HCT116 (cell line): Measurements from ENCODE around the gene WNT3A. TPM values are rescaled to one million over a fixed set of nuclear protein-coding genes. Genes with fewer than 3 reads are reported as not detected.

Experiments used
- ATAC-seq: fragments of 200-7000 bp; cut with Tn5 transposase; 2 replicates; pipeline ENCODE4 v1.9.1; 2020; ENCODE audit warnings: mild to moderate bottlenecking, moderate library complexity
- BruUV-seq: library from RNA; stranded (reverse); fragments of 400-500 nt; replicated peaks from 2 replicates; lab custom pipeline; 2021; lab: Mats Ljungman, UMichigan
- CTCF ChIA-PET: fragments of 300-600 bp; sonication (Branson Sonifier 250); formaldehyde crosslinking; loops from one replicate; lab custom pipeline; 2021; ENCODE audit warnings: antibody characterized with exemption; lab: Charles Lee
- POLR2A ChIA-PET: fragments of 300-600, 350-600 bp; sonication (Branson Sonifier 250); formaldehyde crosslinking; loops from one replicate; lab custom pipeline; 2021; ENCODE audit warnings: antibody characterized with exemption; lab: Charles Lee
- RAD21 ChIA-PET, 2 experiments: fragments of 300-600 bp; sonication (Branson Sonifier 250); formaldehyde crosslinking; loops; one replicate each; lab custom pipeline; 2023; ENCODE audit warnings: low total read pairs in 2 of 2; ENCODE audit not compliant: uncharacterized antibody in 2 of 2, unreplicated experiment in 2 of 2, low non-redundant PET in 1 of 2; lab: Charles Lee
- DNase-seq: peaks from one replicate; pipeline ENCODE4 v3.0.0-alpha.2; 2010; ENCODE audit warnings: low read depth, low spot score
- H2AFZ ChIP-seq: fragments of 200-600 bp; shearing (Covaris generic), sonication (generic); 2 replicates; pipeline ENCODE4 v1.6.1; 2017; ENCODE audit warnings: low read depth, mixed run types, mixed read lengths, antibody characterized with exemption, low read length; ENCODE audit not compliant: poor library complexity, severe bottlenecking
- H3K27ac ChIP-seq: 2 replicates; pipeline ENCODE4 v1.5.1; 2012; ENCODE audit warnings: low read depth, low read length
- H3K27me3 ChIP-seq: fragments of 200-600 bp; sonication (generic); 2 replicates; pipeline ENCODE4 v1.6.1; 2016; ENCODE audit warnings: mixed run types, low read length, mixed read lengths; ENCODE audit not compliant: insufficient read depth
- H3K36me3 ChIP-seq, 2 experiments: fragments of 200-500 bp in 1 of 2; fragments of 200-600 bp in 1 of 2; sonication (Bioruptor generic) in 1 of 2; sonication (generic) in 1 of 2; 2 replicates each; pipeline versions ENCODE4 v1.5.1 to v1.6.1; 2014 to 2016; ENCODE audit warnings: low read length in 2 of 2, inconsistent platforms in 1 of 2, mixed read lengths in 1 of 2, mixed run types in 1 of 2; ENCODE audit not compliant: insufficient read depth in 2 of 2, control insufficient read depth in 1 of 2
- H3K4me1 ChIP-seq, 2 experiments: fragments of 200-600 bp in 1 of 2; sonication (generic) in 1 of 2; 2 replicates each; pipeline versions ENCODE4 v1.5.1 to v1.6.1; 2012 to 2017; ENCODE audit warnings: low read length in 2 of 2, inconsistent platforms in 1 of 2, mild to moderate bottlenecking in 1 of 2, mixed read lengths in 1 of 2, mixed run types in 1 of 2, moderate library complexity in 1 of 2; ENCODE audit not compliant: insufficient read depth in 2 of 2, control insufficient read depth in 1 of 2
- H3K4me2 ChIP-seq: fragments of 200-600 bp; sonication (generic); 2 replicates; pipeline ENCODE4 v1.6.1; 2017; ENCODE audit warnings: mixed run types, low read length, mixed read lengths
- H3K4me3 ChIP-seq, 2 experiments: fragments of 200-600 bp in 1 of 2; sonication (generic) in 1 of 2; replicated peaks in 1 of 2; 2 replicates each; pipeline ENCODE4 v1.5.1; 2011 to 2016; ENCODE audit warnings: low read length in 2 of 2, control low read depth in 1 of 2, low read depth in 1 of 2, mild to moderate bottlenecking in 1 of 2, mixed read lengths in 1 of 2, mixed run types in 1 of 2
- H3K79me2 ChIP-seq: fragments of 200-600 bp; sonication (generic); 2 replicates; pipeline ENCODE4 v1.6.1; 2017; ENCODE audit warnings: mild to moderate bottlenecking, mixed run types, low read length, moderate library complexity, mixed read lengths; ENCODE audit not compliant: insufficient read depth
- H3K9ac ChIP-seq: fragments of 200-600 bp; sonication (generic); 2 replicates; pipeline ENCODE4 v1.6.1; 2016; ENCODE audit warnings: low read length, mixed read lengths
- H3K9me2 ChIP-seq: fragments of 200-600 bp; sonication (generic), shearing (Covaris generic); 2 replicates; pipeline ENCODE4 v1.6.1; 2017; ENCODE audit warnings: mixed run types, mild to moderate bottlenecking, moderate library complexity; ENCODE audit not compliant: insufficient read depth
- H3K9me3 ChIP-seq, 2 experiments: fragments of 200-500 bp in 1 of 2; fragments of 200-600 bp in 1 of 2; sonication (Bioruptor generic) in 1 of 2; sonication (generic) in 1 of 2; 2 replicates each; pipeline ENCODE4 v1.6.1; 2014 to 2017; ENCODE audit warnings: low read length in 2 of 2, mixed read lengths in 2 of 2, inconsistent platforms in 1 of 2, low read depth in 1 of 2, mild to moderate bottlenecking in 1 of 2, mixed run types in 1 of 2, moderate library complexity in 1 of 2; ENCODE audit not compliant: control insufficient read depth in 1 of 2, insufficient read depth in 1 of 2
- H4K20me1 ChIP-seq: fragments of 200-600 bp; sonication (generic), shearing (Covaris generic); 2 replicates; pipeline ENCODE4 v1.6.1; 2017; ENCODE audit warnings: mixed run types, mild to moderate bottlenecking, moderate library complexity; ENCODE audit not compliant: insufficient read depth
- ATF3 ChIP-seq: IDR thresholded peaks from 2 replicates; pipeline ENCODE4 v1.6.1; 2012
- CTCF ChIP-seq, 3 experiments: fragments of 200-600 bp in 1 of 3; sonication (generic) in 1 of 3; IDR thresholded peaks in 2 of 3; conservative IDR thresholded peaks in 1 of 3; 2 replicates each; pipeline ENCODE4 v1.5.1; 2012 to 2017; ENCODE audit warnings: low read depth in 2 of 3, low read length in 2 of 3, antibody characterized with exemption in 1 of 3, borderline replicate concordance in 1 of 3, control low read depth in 1 of 3, mild to moderate bottlenecking in 1 of 3, mixed read lengths in 1 of 3, mixed run types in 1 of 3, moderate library complexity in 1 of 3; ENCODE audit not compliant: insufficient read depth in 1 of 3
- FOSL1 ChIP-seq: IDR thresholded peaks from 2 replicates; pipeline ENCODE4 v1.6.1; 2012; ENCODE audit warnings: low read depth
- JUND ChIP-seq: IDR thresholded peaks from 2 replicates; pipeline ENCODE4 v1.6.1; 2012
- POLR2A ChIP-seq: IDR thresholded peaks from 2 replicates; pipeline ENCODE4 v1.7.0; 2011; ENCODE audit warnings: borderline replicate concordance; ENCODE audit not compliant: insufficient read depth, insufficient read length; ENCODE audit errors: extremely low read depth
- TCF7L2 ChIP-seq: IDR thresholded peaks from 2 replicates; pipeline ENCODE4 v1.7.0; 2011; ENCODE audit warnings: borderline replicate concordance, inconsistent platforms; ENCODE audit not compliant: insufficient read depth, insufficient read length; ENCODE audit errors: extremely low read depth
- intact Hi-C: fragments of 100-400 bp; cut with micrococcal nuclease; formaldehyde crosslinking; loops from 2 replicates; pipeline ENCODE4 v1.10.0; 2022
- total RNA-seq: library from RNA; stranded (reverse); gene quantifications from one replicate; pipeline ENCODE4 v1.2.1, GENCODE V29; 2021; ENCODE audit not compliant: unreplicated experiment

The WNT3A gene
- total RNA-seq, 1 experiment from 2014 or later, result 3.7 TPM

- no peaks in the 10 kb centered on the region for H4K20me1 ChIP-seq
- no peaks in the 10 kb centered on the region for H3K9me3 ChIP-seq
- no peaks in the 10 kb centered on the region for H3K36me3 ChIP-seq
- H3K27me3 ChIP-seq, result no peaks in the 10 kb centered on the region
- no TSS peak for BruUV-seq
- TF ChIP-seq JUND, result no peak
- TF ChIP-seq POLR2A, result no peak
- TF ChIP-seq ATF3, result no peak
- no peak for TF ChIP-seq CTCF (IDR thresholded peaks at IDR 0.05 in 2 of 3, conservative IDR thresholded peaks at IDR 0.05 in 1 of 3; ENCODE audit: borderline replicate concordance in 1 of 3, insufficient read depth in 1 of 3, low read depth in 2 of 3, low read length in 2 of 3)
- no peak for TF ChIP-seq TCF7L2
- no peak for TF ChIP-seq FOSL1
- H3K79me2 ChIP-seq, result no peaks in the 10 kb centered on the region
- H3K4me1 ChIP-seq, result peaks cover 0 to 5% of the 10 kb centered on the region in 2 experiments; a peak in 1 of 4 replicates
- H3K4me2 ChIP-seq, result no peak overlapping the region
- H3K4me3 ChIP-seq, result no peak overlapping the region
- DNase-seq (no peak), ATAC-seq (no peak)
- H3K9ac ChIP-seq, result no peak overlapping the region
- intact Hi-C loops, result no loop called here
- RAD21 ChIA-PET, result no interaction called here
- POLR2A ChIA-PET, result no interaction called here
- H3K9me2 ChIP-seq, result no peaks in the 10 kb centered on the region
- CTCF ChIA-PET, result interaction anchor here (0.6 to 1.3 kb wide), 4 partner anchors 12 to 127 kb away, joined by 3 to 6 read pairs (median 3); no protein-coding TSS in a partner anchor
- H3K27ac ChIP-seq, result no peak overlapping the region
- no peak overlapping the region for H2AFZ ChIP-seq
Observed at GRCh38 chr1:228003461-228004330, 3.1 kb upstream of the WNT3A start.
